ENCODE data around the gene HPSE2. TPM values are rescaled to one million over a fixed set of nuclear protein-coding genes. Genes with fewer than 3 reads are reported as not detected.

HPSE2 gene
- total RNA-seq, 1 experiment from 2014 or later = not detected

DNA sequence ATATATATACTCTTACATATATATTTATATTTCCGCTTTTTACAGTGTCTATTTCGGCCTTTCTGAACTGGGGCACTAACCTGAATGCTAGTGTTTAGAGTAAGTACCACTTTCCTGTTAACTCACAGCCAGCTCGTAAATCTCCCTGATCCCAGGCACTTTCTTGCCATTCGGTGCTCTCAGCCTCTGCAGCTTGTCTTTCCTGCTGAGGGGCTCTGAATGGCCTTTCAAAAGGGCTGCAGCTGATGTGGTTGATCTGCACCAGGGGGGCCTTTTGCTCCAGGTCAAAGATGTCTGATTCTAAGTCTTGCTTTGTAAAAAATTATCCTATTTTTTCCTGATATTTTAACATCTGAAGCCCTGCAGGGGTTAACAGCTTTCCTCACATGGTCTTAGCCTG, 763.5 kb downstream of the HPSE2 start:
- Histone ChIP-seq H3K4me1 (replicated peaks; ENCODE audit: insufficient read depth) (no peaks in the 10 kb centered on the region), H4K20me1 (ENCODE audit: insufficient read depth) (no peaks in the 10 kb centered on the region), H3K79me2 (ENCODE audit: low read depth) (no peaks in the 10 kb centered on the region), H3K4me3 (no peak overlapping the region), H3K27me3 (ENCODE audit: insufficient read depth, low read depth) (no peaks in the 10 kb centered on the region), H3K9me3 (ENCODE audit: insufficient read depth, low read depth) (no peaks in the 10 kb centered on the region), H2AFZ (no peak overlapping the region), H3K9me2 (ENCODE audit: insufficient read depth) (no peaks in the 10 kb centered on the region), H3K36me3 (ENCODE audit: low read depth) (no peaks in the 10 kb centered on the region), H3K4me2 (no peak overlapping the region), H3F3A (ENCODE audit: insufficient read depth, low read depth) (no peaks in the 10 kb centered on the region), H3K27ac (no peak overlapping the region)
- ChIA-PET POLR2A (ENCODE audit: unreplicated experiment) (no interaction called here), CTCF (no interaction called here)
- BruUV-seq (replicated peaks) = no TSS peak
- DNase-seq = no peak
- TF ChIP-seq EZH2 (IDR thresholded peaks at IDR 0.05; ENCODE audit: low read depth) = no peak
- no peak for TF ChIP-seq CTCF (conservative IDR thresholded peaks at IDR 0.05)
- intact Hi-C loops (cut with micrococcal nuclease; ENCODE audit: unreplicated experiment) = no loop called here

DNA sequence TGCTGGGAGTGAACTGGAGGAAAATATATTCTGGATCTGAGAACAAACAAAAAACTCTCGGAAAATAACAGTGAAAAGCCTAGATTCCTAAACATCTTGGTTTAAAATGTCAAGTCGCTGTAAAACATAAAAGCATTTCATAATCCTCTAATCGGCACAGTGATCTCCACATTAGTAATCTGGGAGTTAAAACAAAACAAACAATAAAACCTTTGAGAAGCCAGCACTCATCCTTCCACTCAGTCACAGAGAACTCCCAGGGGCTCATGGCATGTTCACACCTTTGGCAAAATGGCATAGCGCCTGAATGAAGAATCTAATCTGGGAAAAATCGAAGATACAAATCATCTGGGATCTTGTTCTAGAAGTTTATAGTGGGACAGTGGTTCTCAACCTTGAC, 764.8 kb downstream of the HPSE2 start:
- no TSS peak for BruUV-seq (replicated peaks)
- Histone ChIP-seq H2AFZ (no peak overlapping the region), H3K9me3 (ENCODE audit: insufficient read depth, low read depth) (no peaks in the 10 kb centered on the region), H3K27me3 (ENCODE audit: insufficient read depth, low read depth) (no peaks in the 10 kb centered on the region), H3K9me2 (ENCODE audit: insufficient read depth) (no peaks in the 10 kb centered on the region), H3K4me3 (no peak overlapping the region), H3F3A (ENCODE audit: insufficient read depth, low read depth) (no peaks in the 10 kb centered on the region), H3K79me2 (ENCODE audit: low read depth) (no peaks in the 10 kb centered on the region), H4K20me1 (ENCODE audit: insufficient read depth) (no peaks in the 10 kb centered on the region), H3K36me3 (ENCODE audit: low read depth) (no peaks in the 10 kb centered on the region), H3K4me2 (no peak overlapping the region), H3K27ac (no peak overlapping the region), H3K4me1 (replicated peaks; ENCODE audit: insufficient read depth) (no peaks in the 10 kb centered on the region)
- no peak for TF ChIP-seq CTCF (conservative IDR thresholded peaks at IDR 0.05)
- TF ChIP-seq EZH2 (IDR thresholded peaks at IDR 0.05; ENCODE audit: low read depth) = no peak
- ChIA-PET CTCF (no interaction called here), POLR2A (ENCODE audit: unreplicated experiment) (no interaction called here)
- intact Hi-C loops (cut with micrococcal nuclease; ENCODE audit: unreplicated experiment) = no loop called here
- DNase-seq = no peak

GRCh38 chr10:98469001-98469931, 766.4 kb downstream of the HPSE2 start:
- POLR2A ChIA-PET (ENCODE audit: unreplicated experiment) = no interaction called here

More at GRCh38 chr10:98469001-98469931, 766.4 kb downstream of the HPSE2 start:
- H3F3A ChIP-seq (ENCODE audit: insufficient read depth, low read depth) = no peaks in the 10 kb centered on the region
- TF ChIP-seq EZH2 (IDR thresholded peaks at IDR 0.05; ENCODE audit: low read depth) (no peak), CTCF (conservative IDR thresholded peaks at IDR 0.05) (no peak)
- no TSS peak for BruUV-seq (replicated peaks)
- no peaks in the 10 kb centered on the region for H3K79me2 ChIP-seq (ENCODE audit: low read depth)
- no peak overlapping the region for H3K4me2 ChIP-seq
- no peaks in the 10 kb centered on the region for H3K9me2 ChIP-seq (ENCODE audit: insufficient read depth)
- no peaks in the 10 kb centered on the region for H3K36me3 ChIP-seq (ENCODE audit: low read depth)
- intact Hi-C loops (cut with micrococcal nuclease; ENCODE audit: unreplicated experiment) = loop anchor here (10.0 kb wide), 1 partner anchor 554 kb away; no protein-coding TSS in a partner anchor
- H3K27ac ChIP-seq = no peak overlapping the region
- no peaks in the 10 kb centered on the region for H4K20me1 ChIP-seq (ENCODE audit: insufficient read depth)
- no peak overlapping the region for H3K4me3 ChIP-seq
- no peak for DNase-seq
- CTCF ChIA-PET = no interaction called here
- H3K9me3 ChIP-seq (ENCODE audit: insufficient read depth, low read depth) = no peaks in the 10 kb centered on the region
- no peaks in the 10 kb centered on the region for H3K4me1 ChIP-seq (replicated peaks; ENCODE audit: insufficient read depth)
- H2AFZ ChIP-seq = no peak overlapping the region
- no peaks in the 10 kb centered on the region for H3K27me3 ChIP-seq (ENCODE audit: insufficient read depth, low read depth)

All from PC-9 (cell line).